CD14-positive monocyte (primary cell): ENCODE results near the gene FGD4. TPM values are rescaled to one million over a fixed set of nuclear protein-coding genes. Genes with fewer than 3 reads are reported as not detected.

Experiments used
- DNase-seq, 3 donors: peaks; one replicate each; pipeline ENCODE4 v3.0.0-alpha.2; 2011 to 2022
- H2AFZ ChIP-seq: 2 replicates; pipeline ENCODE4 v1.6.0; 2012; ENCODE audit warnings: mild to moderate bottlenecking, low read depth, low read length, inconsistent platforms; ENCODE audit not compliant: insufficient read depth, poor library complexity, severe bottlenecking
- H3K27ac ChIP-seq, 2 donors: 1 replicate in 1 of 2; 2 replicates in 1 of 2; pipeline ENCODE4 v1.5.1; 2012 to 2013; ENCODE audit warnings: low read length in 2 of 2, control low read depth in 1 of 2, inconsistent platforms in 1 of 2, low read depth in 1 of 2, mild to moderate bottlenecking in 1 of 2
- H3K27me3 ChIP-seq, 2 donors: one replicate each; pipeline versions ENCODE4 v1.6.0 to v1.6.1; 2011 to 2013; ENCODE audit warnings: low read length in 2 of 2; ENCODE audit not compliant: control insufficient read depth in 2 of 2, insufficient read depth in 2 of 2
- H3K36me3 ChIP-seq, 2 donors: replicated peaks in 1 of 2; 1 replicate in 1 of 2; 2 replicates in 1 of 2; pipeline versions ENCODE4 v1.5.1 to v1.6.1; 2012 to 2013; ENCODE audit warnings: low read length in 2 of 2, control low read depth in 1 of 2, inconsistent platforms in 1 of 2, mild to moderate bottlenecking in 1 of 2; ENCODE audit not compliant: insufficient read depth in 2 of 2, control insufficient read depth in 1 of 2
- H3K4me1 ChIP-seq, 2 donors: 1 replicate in 1 of 2; 2 replicates in 1 of 2; pipeline versions ENCODE4 v1.5.1 to v1.6.1; 2012 to 2013; ENCODE audit warnings: low read length in 2 of 2, control low read depth in 1 of 2, inconsistent platforms in 1 of 2, mild to moderate bottlenecking in 1 of 2, moderate library complexity in 1 of 2; ENCODE audit not compliant: insufficient read depth in 2 of 2, control insufficient read depth in 1 of 2
- H3K4me2 ChIP-seq: replicated peaks from 2 replicates; pipeline ENCODE3; 2012; ENCODE audit warnings: low read length, moderate library complexity, mild to moderate bottlenecking; ENCODE audit not compliant: poor library complexity, severe bottlenecking; ENCODE audit errors: extremely low read depth
- H3K4me3 ChIP-seq, 3 experiments: fragments of 200-600 bp in 1 of 3; sonication (generic) in 1 of 3; replicated peaks in 1 of 3; 1 replicate in 2 of 3; 2 replicates in 1 of 3; pipeline ENCODE4 v1.5.1; 2011 to 2013; ENCODE audit warnings: low read length in 3 of 3, mild to moderate bottlenecking in 3 of 3, control low read depth in 2 of 3, low read depth in 2 of 3, inconsistent platforms in 1 of 3, moderate library complexity in 1 of 3
- H3K79me2 ChIP-seq: 2 replicates; pipeline ENCODE4 v1.6.0; 2012; ENCODE audit warnings: mild to moderate bottlenecking, control low read depth, inconsistent platforms, low read length, moderate library complexity; ENCODE audit not compliant: insufficient read depth
- H3K9ac ChIP-seq: 2 replicates; pipeline ENCODE4 v1.6.0; 2017; ENCODE audit warnings: low read length, mild to moderate bottlenecking; ENCODE audit not compliant: insufficient read depth, poor library complexity, severe bottlenecking
- H3K9me3 ChIP-seq, 2 donors: replicated peaks in 1 of 2; 1 replicate in 1 of 2; 2 replicates in 1 of 2; pipeline versions ENCODE4 v1.5.1 to v1.6.1; 2012 to 2013; ENCODE audit warnings: low read length in 2 of 2, control low read depth in 1 of 2; ENCODE audit not compliant: control insufficient read depth in 1 of 2, insufficient read depth in 1 of 2
- H4K20me1 ChIP-seq: 2 replicates; pipeline ENCODE4 v1.6.0; 2012; ENCODE audit warnings: mild to moderate bottlenecking, low read length, control low read depth, moderate library complexity; ENCODE audit not compliant: insufficient read depth
- H3K27ac Mint-ChIP-seq, 7 donors: one replicate each; pipeline ENCODE4 v1.8.0; 2020; ENCODE audit warnings: mild to moderate bottlenecking in 7 of 7, mixed read lengths in 7 of 7, moderate library complexity in 6 of 7, inconsistent platforms in 2 of 7
- H3K27me3 Mint-ChIP-seq, 3 donors: one replicate each; pipeline ENCODE4 v1.8.0; 2021 to 2022; ENCODE audit warnings: low read depth in 3 of 3, mild to moderate bottlenecking in 3 of 3, mixed read lengths in 3 of 3, moderate library complexity in 3 of 3, inconsistent platforms in 1 of 3
- H3K36me3 Mint-ChIP-seq, 2 donors: one replicate each; pipeline ENCODE4 v1.8.0; 2020; ENCODE audit warnings: mixed read lengths in 2 of 2, inconsistent platforms in 1 of 2, mild to moderate bottlenecking in 1 of 2
- H3K4me1 Mint-ChIP-seq: one replicate; pipeline ENCODE4 v1.8.0; 2020; ENCODE audit warnings: mild to moderate bottlenecking, mixed read lengths
- H3K4me3 Mint-ChIP-seq, 2 donors: one replicate each; pipeline ENCODE4 v1.8.0; 2020; ENCODE audit warnings: mild to moderate bottlenecking in 2 of 2, mixed read lengths in 2 of 2, moderate library complexity in 1 of 2
- H3K9me3 Mint-ChIP-seq, 7 donors: one replicate each; pipeline ENCODE4 v1.8.0; 2020 to 2022; ENCODE audit warnings: mixed read lengths in 7 of 7, mild to moderate bottlenecking in 6 of 7, moderate library complexity in 6 of 7, inconsistent platforms in 2 of 7
- CTCF ChIP-seq: fragments of 200-600 bp; IDR thresholded peaks from one replicate; pipeline ENCODE4 v1.8.0; 2022; ENCODE audit warnings: antibody characterized with exemption, mild to moderate bottlenecking
- WGBS: methylation state at CpG from one replicate; pipeline ENCODE4 v1.1.5; 2013; ENCODE audit warnings: missing lambda C conversion rate; ENCODE audit not compliant: insufficient coverage; 5-methylcytosine and 5-hydroxymethylcytosine counted together
- intact Hi-C, 2 donors: fragments of 100-400 bp; cut with micrococcal nuclease; formaldehyde crosslinking; loops; one replicate each; pipeline versions ENCODE4 v1.15.0 to v1.15.1; 2023
- polyA plus RNA-seq, 3 donors: library from polyadenylated mRNA; depleted of rRNA in 1 of 3; unstranded in 2 of 3; stranded (reverse) in 1 of 3; fragments of 300-500 nt in 2 of 3; fragments of >200 nt in 1 of 3; fragmentation: Illumina TruSeq in 2 of 3; gene quantifications; 1 replicate in 2 of 3; 2 replicates in 1 of 3; pipeline ENCODE4 v1.2.3, GENCODE V29; 2012 to 2021

Gene FGD4
- polyA plus RNA-seq, 3 donors, result 5.3 to 34.4 (median 6.0) TPM

DNA sequence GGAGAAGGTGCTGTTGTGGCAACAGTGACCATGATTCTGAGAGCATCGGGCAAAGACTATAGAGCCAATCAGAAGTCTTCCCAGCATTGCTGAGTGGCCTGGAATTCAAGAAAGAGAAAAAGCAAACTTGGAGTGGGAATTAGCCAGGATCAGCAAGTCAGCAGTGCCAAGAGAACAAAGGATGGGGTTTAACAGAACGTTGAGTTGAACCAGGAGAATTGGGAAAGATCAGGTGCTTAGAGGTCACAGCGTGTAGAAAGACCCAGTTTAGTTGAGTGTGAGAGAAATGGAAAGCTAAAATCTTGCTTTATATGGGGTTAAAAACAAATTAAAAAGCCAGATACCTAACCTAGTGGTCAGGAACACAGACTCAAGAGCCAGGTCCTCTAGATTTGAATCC, 189.2 kb downstream of the FGD4 start:
- Histone ChIP-seq H3K4me3 (peak overlapping the region in 1 of 3 experiments; percentile 47), H3K9ac (no peak overlapping the region), H3K27ac (peak overlapping the region; percentile 87 to 89), H3K27me3 (no peaks in the 10 kb centered on the region), H3K36me3 (peaks cover 12 to 41% of the 10 kb centered on the region in 2 donors), H3K4me1 (peaks cover 50 to 64% of the 10 kb centered on the region in 2 donors), H3K9me3 (no peaks in the 10 kb centered on the region), H2AFZ (no peak overlapping the region), H3K79me2 (peaks cover 64% of the 10 kb centered on the region), H3K4me2 (peak overlapping the region; percentile 58), H4K20me1 (no peaks in the 10 kb centered on the region)
- Mint-ChIP-seq H3K4me3 (peak overlapping the region in 1 of 2 donors; percentile 43), H3K27me3 (peaks cover 0 to 7% (median 0%) of the 10 kb centered on the region in 3 donors), H3K27ac (peak overlapping the region; percentile 88 to 98 (median 94)), H3K36me3 (peaks cover 36 to 58% of the 10 kb centered on the region in 2 donors), H3K9me3 (peaks cover 0 to 5% (median 0%) of the 10 kb centered on the region in 7 donors), H3K4me1 (peaks cover 63% of the 10 kb centered on the region)
- WGBS, result 20% methylated on average over 1 of the region's 3 CpGs
- TF ChIP-seq CTCF, result no peak
- intact Hi-C loops, result loop anchor here in 1 of 2 donors (10.0 kb wide), 1 partner anchor 54 kb away; no protein-coding TSS in a partner anchor
- no peak for DNase-seq

DNA sequence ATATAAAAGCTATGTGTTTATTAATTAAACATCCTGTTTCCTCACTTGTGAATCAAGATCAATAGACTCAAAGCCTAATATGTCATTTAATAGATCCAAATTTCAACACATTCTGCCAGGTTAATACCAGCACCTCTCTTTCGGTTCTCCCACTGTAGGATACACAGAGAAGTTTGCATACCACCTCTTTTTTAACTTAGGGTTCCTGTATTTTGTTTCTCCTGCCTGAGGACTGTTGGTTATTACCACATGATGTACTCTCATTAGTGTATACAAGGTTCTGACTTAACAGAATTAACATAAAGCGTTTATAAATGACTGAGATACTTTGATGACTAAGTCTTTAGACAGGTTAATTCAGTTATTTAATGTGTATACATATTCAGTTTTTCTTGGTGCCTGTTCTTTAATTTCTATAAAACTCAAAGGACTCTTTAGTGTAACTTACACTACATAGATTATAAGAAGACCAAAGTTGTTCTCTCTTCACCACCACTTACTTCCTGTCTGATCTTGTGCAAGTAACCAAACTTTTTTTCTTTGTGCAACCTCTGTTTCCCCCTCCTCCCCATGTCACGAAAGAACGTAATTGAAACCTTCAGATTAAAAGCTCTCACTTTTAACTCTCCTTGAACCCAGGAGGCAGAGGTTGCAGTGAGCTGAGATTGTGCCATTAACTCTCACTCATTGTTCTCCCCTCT, 190.0 kb downstream of the FGD4 start:
- TF ChIP-seq CTCF, result no peak

More for the DNA sequence above, 190.0 kb downstream of the FGD4 start:
- intact Hi-C loops, result loop anchor here in 1 of 2 donors (10.0 kb wide), 1 partner anchor 55 kb away; no protein-coding TSS in a partner anchor
- peak overlapping the region; percentile 0 for H3K9ac ChIP-seq
- DNase-seq, result peak; percentile 65 to 90 (median 79)
- H2AFZ ChIP-seq, result peak overlapping the region; percentile 4
- H3K27me3 Mint-ChIP-seq, result peaks cover 0 to 7% (median 0%) of the 10 kb centered on the region in 3 donors
- H3K4me3 ChIP-seq, result peak overlapping the region in 1 of 3 experiments; percentile 47
- no peaks in the 10 kb centered on the region for H4K20me1 ChIP-seq
- H3K9me3 ChIP-seq, result no peaks in the 10 kb centered on the region
- H3K27ac Mint-ChIP-seq, result peak overlapping the region; percentile 88 to 98 (median 94)
- H3K36me3 Mint-ChIP-seq, result peaks cover 37 to 56% of the 10 kb centered on the region in 2 donors
- H3K27me3 ChIP-seq, result no peaks in the 10 kb centered on the region
- peaks cover 61% of the 10 kb centered on the region for H3K79me2 ChIP-seq
- peaks cover 60% of the 10 kb centered on the region for H3K4me1 Mint-ChIP-seq
- H3K27ac ChIP-seq, result peak overlapping the region; percentile 87 to 89
- H3K4me2 ChIP-seq, result peak overlapping the region; percentile 58
- no CpG with 5 or more reads among the region's 4 CpGs for WGBS
- H3K4me1 ChIP-seq, result peaks cover 50 to 61% of the 10 kb centered on the region in 2 donors
- peak overlapping the region; percentile 25 to 79 for H3K4me3 Mint-ChIP-seq
- H3K9me3 Mint-ChIP-seq, result peaks cover 0 to 5% (median 0%) of the 10 kb centered on the region in 7 donors
- peaks cover 13 to 41% of the 10 kb centered on the region in 2 donors for H3K36me3 ChIP-seq
